Measurements from ENCODE around the gene PMPCA. TPM values are rescaled to one million over a fixed set of nuclear protein-coding genes. Genes with fewer than 3 reads are reported as not detected.

Gene PMPCA
- total RNA-seq, 1 experiment from 2014 or later = 94.5 TPM

- H2BK120ac ChIP-seq (ENCODE audit: low read depth, low read length, poor library complexity, severe bottlenecking) = no peak overlapping the region
- no peak overlapping the region for H2AFZ ChIP-seq (ENCODE audit: low read length)
Observed at GRCh38 chr9:136397643-136398042, 12.8 kb upstream of the PMPCA start.

More at GRCh38 chr9:136397643-136398042, 12.8 kb upstream of the PMPCA start:
- Histone ChIP-seq H3K4me1 (ENCODE audit: insufficient read depth, low read length) (no peaks in the 10 kb centered on the region), H3K9ac (ENCODE audit: extremely low read depth, insufficient read length, low read length) (no peak overlapping the region), H3K79me2 (ENCODE audit: insufficient read depth, low read length) (peaks cover 12% of the 10 kb centered on the region; the same call in 1 of the 2 replicates), H3K18ac (ENCODE audit: insufficient read length, low read depth, low read length) (no peak overlapping the region), H4K91ac (ENCODE audit: insufficient read length, low read depth, low read length) (no peak overlapping the region), H3K27ac (ENCODE audit: insufficient read length, low read depth, low read length) (no peak overlapping the region), H2BK20ac (ENCODE audit: low read depth, low read length, poor library complexity, severe bottlenecking) (no peak overlapping the region), H3T11ph (ENCODE audit: low read length) (no peak overlapping the region), H3K23ac (ENCODE audit: insufficient read length, low read depth, low read length) (no peak overlapping the region), H3K9me3 (ENCODE audit: control insufficient read depth, low read depth, low read length) (no peaks in the 10 kb centered on the region), H4K5ac (ENCODE audit: insufficient read length, low read depth, low read length) (no peak overlapping the region), H2BK15ac (ENCODE audit: low read depth, low read length) (no peak overlapping the region), H3K27me3 (ENCODE audit: insufficient read depth, low read length) (no peaks in the 10 kb centered on the region), H2AK5ac (ENCODE audit: insufficient read length, low read length) (no peak overlapping the region), H3K79me1 (ENCODE audit: insufficient read depth, low read depth, low read length, poor library complexity, severe bottlenecking) (peaks cover 7% of the 10 kb centered on the region), H3K14ac (ENCODE audit: insufficient read depth, low read length) (no peak overlapping the region), H4K8ac (replicated peaks; ENCODE audit: insufficient read length, low read depth, low read length) (no peak overlapping the region), H4K20me1 (ENCODE audit: control insufficient read depth, insufficient read depth, insufficient read length) (no peaks in the 10 kb centered on the region), H3K4me2 (ENCODE audit: insufficient read depth, insufficient read length, low read length) (no peak overlapping the region), H3K4ac (ENCODE audit: low read depth, low read length) (no peak overlapping the region), H3K56ac (ENCODE audit: insufficient read length, low read depth, low read length) (no peak overlapping the region), H2BK5ac (ENCODE audit: insufficient read length, low read length) (no peak overlapping the region), H3K23me2 (ENCODE audit: insufficient read length, low read depth, low read length, poor library complexity, severe bottlenecking) (peaks cover 6% of the 10 kb centered on the region), H2BK12ac (ENCODE audit: insufficient read length, low read depth, low read length) (no peak overlapping the region)
- Mint-ChIP-seq H3K4me3 (no peak overlapping the region), H3K27me3 (ENCODE audit: low read depth) (no peaks in the 10 kb centered on the region), H3K4me1 (peaks cover 11 to 12% of the 10 kb centered on the region in 2 experiments), H3K27ac (no peak overlapping the region), H3K9me3 (no peaks in the 10 kb centered on the region), H3K36me3 (ENCODE audit: insufficient read depth in 1 of 3, low read depth in 3 of 3) (peaks cover 25 to 65% (median 56%) of the 10 kb centered on the region in 3 experiments)
- DNase-seq = no peak
- TF ChIP-seq CTCF (conservative IDR thresholded peaks at IDR 0.05) = no peak
- WGBS (ENCODE audit: extremely low coverage, insufficient read length, low lambda C conversion rate) = no CpG with 5 or more reads among the region's 6 CpGs
